Psoas muscle (tissue), 8 donors: ENCODE measurements around the gene CCR5. TPM values are rescaled to one million over a fixed set of nuclear protein-coding genes. Genes with fewer than 3 reads are reported as not detected.
A peak's percentile ranks its signal among the peaks of the same experiment; 100 is the strongest.

Source experiments
- ATAC-seq, 4 donors: fragments of 200-7000 bp; cut with Tn5 transposase; one replicate each; pipeline ENCODE4 v1.9.1; 2020; ENCODE audit warnings: moderate library complexity in 3 of 4, mild to moderate bottlenecking in 2 of 4
- DNase-seq, 2 donors: peaks; one replicate each; pipeline ENCODE4 v3.0.0-alpha.2; 2020
- H3K27ac ChIP-seq: fragments of 200-600 bp; one replicate; pipeline ENCODE4 v1.8.0; 2022
- H3K27me3 ChIP-seq, 3 donors: fragments of 200-600 bp in 1 of 3; one replicate each; pipeline versions ENCODE4 v1.6.1 to v1.8.0; 2013 to 2022; ENCODE audit warnings: low read length in 2 of 3, mild to moderate bottlenecking in 2 of 3, moderate library complexity in 1 of 3; ENCODE audit not compliant: insufficient read depth in 3 of 3
- H3K36me3 ChIP-seq, 2 donors: fragments of 200-600 bp in 1 of 2; one replicate each; pipeline versions ENCODE4 v1.6.1 to v1.8.0; 2013 to 2022; ENCODE audit warnings: low read depth in 1 of 2, mild to moderate bottlenecking in 1 of 2, moderate library complexity in 1 of 2; ENCODE audit not compliant: insufficient read depth in 1 of 2
- H3K4me1 ChIP-seq: fragments of 200-600 bp; one replicate; pipeline ENCODE4 v1.8.0; 2022
- H3K4me3 ChIP-seq: fragments of 200-600 bp; one replicate; pipeline ENCODE4 v1.8.0; 2022; ENCODE audit warnings: mild to moderate bottlenecking
- H3K9me3 ChIP-seq: fragments of 200-600 bp; one replicate; pipeline ENCODE4 v1.8.0; 2022
- CTCF ChIP-seq: fragments of 200-600 bp; IDR thresholded peaks from one replicate; pipeline ENCODE4 v1.8.0; 2022; ENCODE audit warnings: antibody characterized with exemption
- WGBS, 3 donors: extraction: QIAGEN DNeasy Blood & Tissue Kit; methylation state at CpG; one replicate each; pipeline versions ENCODE4 v1.1.6 to v1.1.7; 2013; 5-methylcytosine and 5-hydroxymethylcytosine counted together
- intact Hi-C, 2 donors: fragments of 100-400 bp; cut with DNase I; formaldehyde crosslinking; loops; one replicate each; pipeline versions ENCODE4 v1.11.0 to v1.14.2; 2022
- polyA plus RNA-seq, 3 donors: library from polyadenylated mRNA; stranded (reverse); fragments of 200-250 nt; gene quantifications; one replicate each; pipeline ENCODE4 v1.2.3, GENCODE V29; 2013
- total RNA-seq, 4 donors: library from RNA; stranded (reverse); fragmentation: NEBNext Ultra II Directional in 2 of 4; extraction: Animal tissue kit (Norgen Biotek cat#: 25700) in 2 of 4; gene quantifications; one replicate each; pipeline versions ENCODE4 v1.2.1 to v1.2.4, GENCODE V29; 2021 to 2023
- donor health status: healthy with polysubstance abuse.
- donor health status: DM: no; HTN: no; CAD: no; lungs with moderate emphysema.
- donor health status: Bipolar disorder and iron deficiency.
- donor health status: healthy.
- donor health status: DM: yes; HTN: yes; CAD: no.
- donor health status: DM: no; HTN: no; CAD: no.
- donor health status: DM: no; HTN: no; CAD: no.
- donor health status: DM: yes; HTN: yes; CAD: no.

Gene CCR5
- total and polyA plus RNA-seq, 7 donors: 0.08 to 1.1 (median 0.21) TPM

GRCh38 chr3:46372492-46373359 lies 2.0 kb downstream of the CCR5 start:
- intact Hi-C loops: no loop called here
- H3K27me3 ChIP-seq: peaks cover 0 to 4% (median 2%) of the 10 kb centered on the region in 3 donors
- H3K9me3 ChIP-seq: no peaks in the 10 kb centered on the region
- 79 to 84% (median 80%) methylated on average over 9 of the region's 9 CpGs for WGBS, 3 donors
- TF ChIP-seq CTCF: peak; percentile 33
- H3K4me3 ChIP-seq: no peak overlapping the region
- DNase-seq: no peak
- no peaks in the 10 kb centered on the region for H3K4me1 ChIP-seq
- ATAC-seq: no peak
- H3K27ac ChIP-seq: no peak overlapping the region
- H3K36me3 ChIP-seq: no peaks in the 10 kb centered on the region

- H3K36me3 ChIP-seq: no peaks in the 10 kb centered on the region
- ATAC-seq: no peak
- no peaks in the 10 kb centered on the region for H3K27me3 ChIP-seq
- TF ChIP-seq CTCF: no peak
- no peaks in the 10 kb centered on the region for H3K4me1 ChIP-seq
- DNase-seq: no peak
- H3K9me3 ChIP-seq: no peaks in the 10 kb centered on the region
- H3K4me3 ChIP-seq: no peak overlapping the region
- WGBS, 3 donors: 76 to 86% (median 84%) methylated on average over 3 of the region's 3 CpGs
- intact Hi-C loops: loop anchor here in 1 of 2 donors (5.0 kb wide), 3 partner anchors 227 to 432 kb away; partner anchors contain the start of gene CXCR6
- no peak overlapping the region for H3K27ac ChIP-seq
Measured at GRCh38 chr3:46374755-46375154, 4.0 kb downstream of the CCR5 start.

- no peak overlapping the region for H3K4me3 ChIP-seq
- no peak overlapping the region for H3K27ac ChIP-seq
- WGBS, 3 donors: 72 to 79% (median 78%) methylated on average over 2 of the region's 2 CpGs
- intact Hi-C loops: loop anchor here in 1 of 2 donors (5.0 kb wide), 3 partner anchors 228 to 433 kb away; partner anchors contain the start of gene CXCR6
- DNase-seq (no peak), ATAC-seq (no peak)
- no peaks in the 10 kb centered on the region for H3K36me3 ChIP-seq
- TF ChIP-seq CTCF: no peak
- H3K4me1 ChIP-seq: peaks cover 4% of the 10 kb centered on the region
- H3K9me3 ChIP-seq: no peaks in the 10 kb centered on the region
- no peaks in the 10 kb centered on the region for H3K27me3 ChIP-seq
Measured at GRCh38 chr3:46375218-46375617, 4.5 kb downstream of the CCR5 start.

GRCh38 chr3:46375814-46376213 lies 5.1 kb downstream of the CCR5 start:
- intact Hi-C loops: loop anchor here in 1 of 2 donors (5.0 kb wide), 3 partner anchors 229 to 434 kb away; partner anchors contain the start of gene CXCR6

More at GRCh38 chr3:46375814-46376213, 5.1 kb downstream of the CCR5 start:
- TF ChIP-seq CTCF: no peak
- ATAC-seq (no peak), DNase-seq (no peak)
- Histone ChIP-seq H3K4me3 (no peak overlapping the region), H3K9me3 (no peaks in the 10 kb centered on the region), H3K27ac (no peak overlapping the region), H3K36me3 (no peaks in the 10 kb centered on the region), H3K27me3 (no peaks in the 10 kb centered on the region), H3K4me1 (peaks cover 10% of the 10 kb centered on the region)
- 30 to 38% (median 35%) methylated on average over 2 of the region's 2 CpGs for WGBS, 3 donors
